Activated CD4-positive, alpha-beta memory T cell treated with anti-CD3 and anti-CD28 coated beads, Interleukin-2, amount 10 ng/mL, durations not matched to agents 7 days and 5 days (primary cell): ENCODE measurements around the gene CDC45. TPM values are rescaled to one million over a fixed set of nuclear protein-coding genes. Genes with fewer than 3 reads are reported as not detected.
"Not testable (repeated sequence)": the region's sequence is repeated elsewhere in the genome, so short reads cannot be mapped to it uniquely, and the experiment has no call there.

Experiments
- CTCF ChIA-PET: fragments of 350-600 bp; sonication (Branson Sonifier 250); formaldehyde crosslinking; loops from one replicate; lab custom pipeline; 2021; ENCODE audit warnings: antibody characterized with exemption, inconsistent platforms; lab: Charles Lee
- POLR2A ChIA-PET: fragments of 350-600 bp; sonication (Branson Sonifier 250); formaldehyde crosslinking; loops from one replicate; lab custom pipeline; 2021; ENCODE audit warnings: antibody characterized with exemption; lab: Charles Lee
- DNase-seq: peaks from one replicate; pipeline ENCODE4 v3.0.0-alpha.2; 2020
- H3K27ac Mint-ChIP-seq: one replicate; pipeline ENCODE4 v1.8.0; 2021; ENCODE audit warnings: mild to moderate bottlenecking, mixed read lengths
- H3K27me3 Mint-ChIP-seq: one replicate; pipeline ENCODE4 v1.8.0; 2021; ENCODE audit warnings: mixed read lengths
- H3K36me3 Mint-ChIP-seq: one replicate; pipeline ENCODE4 v1.8.0; 2021; ENCODE audit warnings: low read depth, mixed read lengths
- H3K4me1 Mint-ChIP-seq: one replicate; pipeline ENCODE4 v1.8.0; 2021; ENCODE audit warnings: mixed read lengths
- H3K4me3 Mint-ChIP-seq: one replicate; pipeline ENCODE4 v1.8.0; 2021; ENCODE audit warnings: mild to moderate bottlenecking, mixed read lengths
- H3K9me3 Mint-ChIP-seq: one replicate; pipeline ENCODE4 v1.8.0; 2021; ENCODE audit warnings: mixed read lengths
- total RNA-seq, 2 experiments: library from RNA; stranded (reverse); gene quantifications; one replicate each; pipeline ENCODE4 v1.2.3, GENCODE V29; 2021

Gene CDC45
- total RNA-seq, 2 experiments from 2014 or later, result 53.2 to 56.2 TPM

- H3K27ac Mint-ChIP-seq, result no peak overlapping the region
- H3K4me3 Mint-ChIP-seq, result no peak overlapping the region
- H3K27me3 Mint-ChIP-seq, result peaks cover 20% of the 10 kb centered on the region
- no peaks in the 10 kb centered on the region for H3K36me3 Mint-ChIP-seq
- CTCF ChIA-PET, result no interaction called here
- POLR2A ChIA-PET, result no interaction called here
- no peaks in the 10 kb centered on the region for H3K4me1 Mint-ChIP-seq
- no peaks in the 10 kb centered on the region for H3K9me3 Mint-ChIP-seq
- no peak for DNase-seq
Measured at GRCh38 chr22:19533857-19534256, 54.1 kb downstream of the CDC45 start.

GRCh38 chr22:19535001-19535400 lies 55.3 kb downstream of the CDC45 start:
- Mint-ChIP-seq H3K36me3 (no peaks in the 10 kb centered on the region), H3K4me3 (no peak overlapping the region)
- POLR2A ChIA-PET, result no interaction called here

GRCh38 chr22:19536564-19536963 lies 56.8 kb downstream of the CDC45 start:
- POLR2A ChIA-PET, result no interaction called here

More at GRCh38 chr22:19535001-19535400, 55.3 kb downstream of the CDC45 start:
- no peaks in the 10 kb centered on the region for H3K4me1 Mint-ChIP-seq
- no peak for DNase-seq
- H3K9me3 Mint-ChIP-seq, result no peaks in the 10 kb centered on the region
- no peak overlapping the region for H3K27ac Mint-ChIP-seq
- H3K27me3 Mint-ChIP-seq, result peaks cover 24% of the 10 kb centered on the region
- CTCF ChIA-PET, result no interaction called here

GRCh38 chr22:19537941-19538488 lies 58.3 kb downstream of the CDC45 start:
- ChIA-PET POLR2A (no interaction called here), CTCF (no interaction called here)
- H3K36me3 Mint-ChIP-seq, result no peaks in the 10 kb centered on the region
- no peak overlapping the region for H3K4me3 Mint-ChIP-seq
- no peaks in the 10 kb centered on the region for H3K4me1 Mint-ChIP-seq
- no peak for DNase-seq
- H3K27me3 Mint-ChIP-seq, result peaks cover 24% of the 10 kb centered on the region
- H3K9me3 Mint-ChIP-seq, result no peaks in the 10 kb centered on the region
- H3K27ac Mint-ChIP-seq, result no peak overlapping the region

More at GRCh38 chr22:19536564-19536963, 56.8 kb downstream of the CDC45 start:
- H3K9me3 Mint-ChIP-seq, result no peaks in the 10 kb centered on the region
- H3K36me3 Mint-ChIP-seq, result no peaks in the 10 kb centered on the region
- DNase-seq, result no peak
- H3K27ac Mint-ChIP-seq, result no peak overlapping the region
- H3K4me3 Mint-ChIP-seq, result no peak overlapping the region
- CTCF ChIA-PET, result interaction anchor here (0.6 kb wide), 1 partner anchor 33 kb away, joined by 3 read pairs; no protein-coding TSS in a partner anchor
- peaks cover 26% of the 10 kb centered on the region for H3K27me3 Mint-ChIP-seq
- H3K4me1 Mint-ChIP-seq, result no peaks in the 10 kb centered on the region

- no peak overlapping the region for H3K27ac Mint-ChIP-seq
- H3K36me3 Mint-ChIP-seq, result no peaks in the 10 kb centered on the region
- DNase-seq, result no peak
- no peak overlapping the region for H3K4me3 Mint-ChIP-seq
- ChIA-PET CTCF (interaction anchor here (1.4 kb wide), 1 partner anchor 89 kb away, joined by 4 read pairs; no protein-coding TSS in a partner anchor), POLR2A (no interaction called here)
- peaks cover 19% of the 10 kb centered on the region for H3K27me3 Mint-ChIP-seq
- no peaks in the 10 kb centered on the region for H3K4me1 Mint-ChIP-seq
- no peaks in the 10 kb centered on the region for H3K9me3 Mint-ChIP-seq
Measured at GRCh38 chr22:19540394-19540793, 60.7 kb downstream of the CDC45 start.

- Mint-ChIP-seq H3K4me1 (no peaks in the 10 kb centered on the region), H3K27me3 (peaks cover 13% of the 10 kb centered on the region), H3K9me3 (no peaks in the 10 kb centered on the region), H3K4me3 (no peak overlapping the region), H3K27ac (no peak overlapping the region), H3K36me3 (no peaks in the 10 kb centered on the region)
- CTCF ChIA-PET, result interaction anchor here (0.7 kb wide), 1 partner anchor 43 kb away, joined by 5 read pairs; no protein-coding TSS in a partner anchor
- no peak for DNase-seq
- POLR2A ChIA-PET, result no interaction called here
Measured at GRCh38 chr22:19543970-19544708, 64.4 kb downstream of the CDC45 start.

- Mint-ChIP-seq H3K36me3 (no peaks in the 10 kb centered on the region), H3K27me3 (peaks cover 6% of the 10 kb centered on the region), H3K27ac (no peak overlapping the region), H3K9me3 (no peaks in the 10 kb centered on the region), H3K4me3 (no peak overlapping the region), H3K4me1 (no peaks in the 10 kb centered on the region)
- ChIA-PET CTCF (no interaction called here), POLR2A (no interaction called here)
- no peak for DNase-seq
Measured at GRCh38 chr22:19545935-19546207, 66.2 kb downstream of the CDC45 start.

- no peaks in the 10 kb centered on the region for H3K9me3 Mint-ChIP-seq
- H3K27ac Mint-ChIP-seq, result no peak overlapping the region
- DNase-seq, result no peak
- ChIA-PET POLR2A (no interaction called here), CTCF (no interaction called here)
- H3K36me3 Mint-ChIP-seq, result no peaks in the 10 kb centered on the region
- no peaks in the 10 kb centered on the region for H3K4me1 Mint-ChIP-seq
- peaks cover 5% of the 10 kb centered on the region for H3K27me3 Mint-ChIP-seq
- H3K4me3 Mint-ChIP-seq, result no peak overlapping the region
Measured at GRCh38 chr22:19546680-19547079, 67.0 kb downstream of the CDC45 start.

- H3K36me3 Mint-ChIP-seq, result no peaks in the 10 kb centered on the region
- no peaks in the 10 kb centered on the region for H3K9me3 Mint-ChIP-seq
- H3K4me1 Mint-ChIP-seq, result no peaks in the 10 kb centered on the region
- CTCF ChIA-PET, result no interaction called here
- H3K27ac Mint-ChIP-seq, result no peak overlapping the region
- DNase-seq, result no peak
- H3K4me3 Mint-ChIP-seq, result no peak overlapping the region
- peaks cover 7% of the 10 kb centered on the region for H3K27me3 Mint-ChIP-seq
- POLR2A ChIA-PET, result no interaction called here
Measured at GRCh38 chr22:19547620-19548019, 67.9 kb downstream of the CDC45 start.

- CTCF ChIA-PET, H3K9me3 Mint-ChIP-seq, H3K27me3 Mint-ChIP-seq: not testable (repeated sequence)
Measured at GRCh38 chr22:19548427-19548826, 68.7 kb downstream of the CDC45 start.

GRCh38 chr22:19548964-19549363 lies 69.2 kb downstream of the CDC45 start:
- no peaks in the 10 kb centered on the region for H3K36me3 Mint-ChIP-seq
- ChIA-PET CTCF (no interaction called here), POLR2A (no interaction called here)
- H3K9me3 Mint-ChIP-seq, result no peaks in the 10 kb centered on the region
- H3K27me3 Mint-ChIP-seq, result peaks cover 6% of the 10 kb centered on the region
- H3K4me1 Mint-ChIP-seq, result no peaks in the 10 kb centered on the region
- no peak overlapping the region for H3K27ac Mint-ChIP-seq
- no peak overlapping the region for H3K4me3 Mint-ChIP-seq
- DNase-seq, result no peak

More at GRCh38 chr22:19548427-19548826, 68.7 kb downstream of the CDC45 start:
- H3K27ac Mint-ChIP-seq, POLR2A ChIA-PET, DNase-seq, H3K4me3 Mint-ChIP-seq, H3K36me3 Mint-ChIP-seq, H3K4me1 Mint-ChIP-seq: not testable (repeated sequence)

GRCh38 chr22:19549428-19549827 lies 69.7 kb downstream of the CDC45 start:
- CTCF ChIA-PET, result no interaction called here
- Mint-ChIP-seq H3K4me1 (no peaks in the 10 kb centered on the region), H3K4me3 (no peak overlapping the region), H3K27me3 (peaks cover 11% of the 10 kb centered on the region), H3K9me3 (no peaks in the 10 kb centered on the region), H3K27ac (no peak overlapping the region), H3K36me3 (no peaks in the 10 kb centered on the region)
- POLR2A ChIA-PET, result no interaction called here
- DNase-seq, result no peak

- ChIA-PET POLR2A (no interaction called here), CTCF (no interaction called here)
- H3K36me3 Mint-ChIP-seq, result no peaks in the 10 kb centered on the region
- H3K4me3 Mint-ChIP-seq, result no peak overlapping the region
- no peaks in the 10 kb centered on the region for H3K4me1 Mint-ChIP-seq
- H3K27me3 Mint-ChIP-seq, result peaks cover 11% of the 10 kb centered on the region
- H3K9me3 Mint-ChIP-seq, result no peaks in the 10 kb centered on the region
- no peak for DNase-seq
- H3K27ac Mint-ChIP-seq, result no peak overlapping the region
Measured at GRCh38 chr22:19550382-19550781, 70.7 kb downstream of the CDC45 start.

- Mint-ChIP-seq H3K27me3 (peaks cover 13% of the 10 kb centered on the region), H3K4me3 (no peak overlapping the region), H3K36me3 (no peaks in the 10 kb centered on the region), H3K9me3 (no peaks in the 10 kb centered on the region), H3K27ac (no peak overlapping the region), H3K4me1 (no peaks in the 10 kb centered on the region)
- ChIA-PET CTCF (no interaction called here), POLR2A (no interaction called here)
- no peak for DNase-seq
Measured at GRCh38 chr22:19553201-19553600, 73.5 kb downstream of the CDC45 start.
